WTC11 (cell line): ENCODE measurements around the gene GPR183. TPM values are rescaled to one million over a fixed set of nuclear protein-coding genes. Genes with fewer than 3 reads are reported as not detected.

Experiments
- ATAC-seq: fragments of 200-7000 bp; cut with Tn5 transposase; 2 replicates; pipeline ENCODE4 v1.10.0; 2021; ENCODE audit warnings: mild to moderate bottlenecking, moderate library complexity
- CTCF ChIA-PET: fragments of 300-600 bp; sonication (Branson Sonifier 250); formaldehyde crosslinking; loops from one replicate; lab custom pipeline; 2021; ENCODE audit warnings: antibody characterized with exemption; lab: Charles Lee
- POLR2A ChIA-PET: fragments of 350-600 bp; sonication (Branson Sonifier 250); formaldehyde crosslinking; loops from one replicate; lab custom pipeline; 2021; ENCODE audit warnings: antibody characterized with exemption; lab: Charles Lee
- DNase-seq: peaks from one replicate; pipeline ENCODE4 v3.0.0; 2021; ENCODE audit warnings: low spot score
- H3K27ac Mint-ChIP-seq: 2 replicates; pipeline ENCODE4 v1.8.0; 2021; ENCODE audit warnings: mixed read lengths
- H3K27me3 Mint-ChIP-seq: 2 replicates; pipeline ENCODE4 v1.8.0; 2021; ENCODE audit warnings: low read depth, mild to moderate bottlenecking, moderate library complexity, mixed read lengths
- H3K36me3 Mint-ChIP-seq: 2 replicates; pipeline ENCODE4 v1.8.0; 2021; ENCODE audit warnings: mixed read lengths
- H3K4me1 Mint-ChIP-seq: 2 replicates; pipeline ENCODE4 v1.8.0; 2022; ENCODE audit warnings: mixed read lengths
- H3K4me3 Mint-ChIP-seq: 2 replicates; pipeline ENCODE4 v1.8.0; 2021; ENCODE audit warnings: mild to moderate bottlenecking, moderate library complexity, mixed read lengths
- H3K9me3 Mint-ChIP-seq: 2 replicates; pipeline ENCODE4 v1.8.0; 2021; ENCODE audit warnings: mixed read lengths
- ATF6 ChIP-seq: sonication (generic); formaldehyde crosslinking; IDR thresholded peaks from 2 replicates; pipeline ENCODE4 v1.8.1; 2023; ENCODE audit warnings: mild to moderate bottlenecking, missing genetic modification reagents
- CREB1 ChIP-seq: sonication (generic); formaldehyde crosslinking; IDR thresholded peaks from 2 replicates; pipeline ENCODE4 v1.8.0; 2023; ENCODE audit warnings: mild to moderate bottlenecking, missing genetic modification reagents
- FOXK1 ChIP-seq: sonication (generic); formaldehyde crosslinking; IDR thresholded peaks from 2 replicates; pipeline ENCODE4 v1.8.0; 2022; ENCODE audit warnings: mild to moderate bottlenecking, moderate library complexity, missing genetic modification reagents
- GABPB1 ChIP-seq: sonication (generic); formaldehyde crosslinking; IDR thresholded peaks from 2 replicates; pipeline ENCODE4 v1.8.1; 2023; ENCODE audit warnings: mild to moderate bottlenecking, missing genetic modification reagents
- NR3C1 ChIP-seq: sonication (generic); formaldehyde crosslinking; conservative IDR thresholded peaks from 2 replicates; pipeline ENCODE4 v1.8.1; 2023; ENCODE audit warnings: low read depth, mild to moderate bottlenecking, missing genetic modification reagents
- SOX15 ChIP-seq: fragments of 250-450 bp; sonication (Bioruptor Pico); IDR thresholded peaks from 2 replicates; pipeline ENCODE4 v1.9.0; 2021; ENCODE audit warnings: mild to moderate bottlenecking
- SP1 ChIP-seq: sonication (generic); formaldehyde crosslinking; conservative IDR thresholded peaks from 2 replicates; pipeline ENCODE4 v1.8.1; 2022; ENCODE audit warnings: missing genetic modification reagents
- TP53 ChIP-seq: sonication (generic); formaldehyde crosslinking; IDR thresholded peaks from 2 replicates; pipeline ENCODE4 v1.8.1; 2023; ENCODE audit warnings: mild to moderate bottlenecking, missing genetic modification reagents
- ZSCAN18 ChIP-seq: fragments of 250-450 bp; sonication (Bioruptor Pico); IDR thresholded peaks from 2 replicates; pipeline ENCODE4 v2.1.2; 2022; ENCODE audit warnings: mild to moderate bottlenecking, moderate library complexity
- total RNA-seq: library from RNA; stranded (reverse); gene quantifications from 3 replicates; pipeline ENCODE4 v1.2.3, GENCODE V29; 2021
- TF ChIP-seq, protein P1 (sequence below): sonication (generic); formaldehyde crosslinking; IDR thresholded peaks from 2 replicates; pipeline ENCODE4 v1.8.0; 2023; ENCODE audit warnings: missing genetic modification reagents, mild to moderate bottlenecking, borderline replicate concordance
- TF ChIP-seq, protein P2 (sequence below): sonication (generic); formaldehyde crosslinking; conservative IDR thresholded peaks from 2 replicates; pipeline ENCODE4 v1.8.1; 2023; ENCODE audit warnings: mild to moderate bottlenecking, low read depth, missing genetic modification reagents, moderate library complexity
- TF ChIP-seq, protein P3 (sequence below): sonication (generic); formaldehyde crosslinking; IDR thresholded peaks from 2 replicates; pipeline ENCODE4 v1.8.1; 2022; ENCODE audit warnings: low read depth, mild to moderate bottlenecking, moderate library complexity, missing genetic modification reagents, borderline replicate concordance

Gene GPR183
- total RNA-seq, 1 experiment from 2014 or later, result 0.13 TPM

DNA sequence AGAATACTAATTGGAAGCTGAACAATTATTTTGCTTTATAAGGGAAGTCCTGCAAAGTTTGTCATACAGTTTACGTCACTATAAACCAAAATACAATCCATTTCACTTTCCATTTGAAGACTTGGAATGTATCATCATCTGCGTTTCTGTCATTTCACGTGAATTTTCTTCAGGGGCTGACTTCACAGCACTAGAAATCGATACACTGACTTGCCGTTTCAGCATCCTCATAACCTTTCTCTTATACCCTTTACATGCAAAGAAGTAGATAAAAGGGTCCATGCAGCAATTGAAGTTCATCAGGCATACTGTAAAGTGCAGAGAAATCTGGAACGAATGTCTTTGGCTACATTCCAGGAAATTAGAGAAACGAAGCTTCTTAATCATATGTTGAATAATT lies 12.2 kb downstream of the GPR183 start (continued):
- TF ChIP-seq ATF6 (CRISPR knock-in tag), result no peak
- TF ChIP-seq NR3C1 (CRISPR knock-in tag), result no peak
- TF ChIP-seq FOXK1, result no peak
- TF ChIP-seq, protein P1, sequence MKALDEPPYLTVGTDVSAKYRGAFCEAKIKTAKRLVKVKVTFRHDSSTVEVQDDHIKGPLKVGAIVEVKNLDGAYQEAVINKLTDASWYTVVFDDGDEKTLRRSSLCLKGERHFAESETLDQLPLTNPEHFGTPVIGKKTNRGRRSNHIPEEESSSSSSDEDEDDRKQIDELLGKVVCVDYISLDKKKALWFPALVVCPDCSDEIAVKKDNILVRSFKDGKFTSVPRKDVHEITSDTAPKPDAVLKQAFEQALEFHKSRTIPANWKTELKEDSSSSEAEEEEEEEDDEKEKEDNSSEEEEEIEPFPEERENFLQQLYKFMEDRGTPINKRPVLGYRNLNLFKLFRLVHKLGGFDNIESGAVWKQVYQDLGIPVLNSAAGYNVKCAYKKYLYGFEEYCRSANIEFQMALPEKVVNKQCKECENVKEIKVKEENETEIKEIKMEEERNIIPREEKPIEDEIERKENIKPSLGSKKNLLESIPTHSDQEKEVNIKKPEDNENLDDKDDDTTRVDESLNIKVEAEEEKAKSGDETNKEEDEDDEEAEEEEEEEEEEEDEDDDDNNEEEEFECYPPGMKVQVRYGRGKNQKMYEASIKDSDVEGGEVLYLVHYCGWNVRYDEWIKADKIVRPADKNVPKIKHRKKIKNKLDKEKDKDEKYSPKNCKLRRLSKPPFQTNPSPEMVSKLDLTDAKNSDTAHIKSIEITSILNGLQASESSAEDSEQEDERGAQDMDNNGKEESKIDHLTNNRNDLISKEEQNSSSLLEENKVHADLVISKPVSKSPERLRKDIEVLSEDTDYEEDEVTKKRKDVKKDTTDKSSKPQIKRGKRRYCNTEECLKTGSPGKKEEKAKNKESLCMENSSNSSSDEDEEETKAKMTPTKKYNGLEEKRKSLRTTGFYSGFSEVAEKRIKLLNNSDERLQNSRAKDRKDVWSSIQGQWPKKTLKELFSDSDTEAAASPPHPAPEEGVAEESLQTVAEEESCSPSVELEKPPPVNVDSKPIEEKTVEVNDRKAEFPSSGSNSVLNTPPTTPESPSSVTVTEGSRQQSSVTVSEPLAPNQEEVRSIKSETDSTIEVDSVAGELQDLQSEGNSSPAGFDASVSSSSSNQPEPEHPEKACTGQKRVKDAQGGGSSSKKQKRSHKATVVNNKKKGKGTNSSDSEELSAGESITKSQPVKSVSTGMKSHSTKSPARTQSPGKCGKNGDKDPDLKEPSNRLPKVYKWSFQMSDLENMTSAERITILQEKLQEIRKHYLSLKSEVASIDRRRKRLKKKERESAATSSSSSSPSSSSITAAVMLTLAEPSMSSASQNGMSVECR, result no peak
- no peak for TF ChIP-seq GABPB1 (CRISPR knock-in tag)
- no peak for TF ChIP-seq TP53 (CRISPR knock-in tag)
- no peak for TF ChIP-seq SP1
- TF ChIP-seq SOX15 (CRISPR knock-in tag), result no peak
- no peak for TF ChIP-seq ZSCAN18 (CRISPR knock-in tag)

DNA sequence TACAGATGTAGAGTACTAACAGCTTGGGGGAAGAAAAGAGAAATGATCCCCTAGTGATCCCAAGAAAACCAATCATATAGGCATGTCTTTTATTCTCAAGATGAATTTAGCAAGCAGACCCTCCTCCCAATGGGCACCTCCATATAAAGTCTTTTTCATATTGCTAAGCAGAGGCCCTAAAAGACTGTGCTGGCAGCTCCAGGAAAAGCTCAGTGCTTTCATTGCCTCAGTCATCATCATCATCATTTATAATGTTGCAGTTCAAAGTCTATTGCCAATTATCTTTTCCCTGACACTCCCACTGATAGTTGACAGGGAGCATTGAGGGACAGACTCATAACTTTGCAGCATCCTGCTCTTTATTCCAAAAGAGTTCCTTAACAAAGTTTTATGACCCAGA lies 13.0 kb downstream of the GPR183 start:
- Mint-ChIP-seq H3K4me3 (no peak overlapping the region), H3K4me1 (peaks cover 2% of the 10 kb centered on the region; the same call in 1 of the 2 replicates), H3K27me3 (no peaks in the 10 kb centered on the region), H3K27ac (no peak overlapping the region), H3K36me3 (no peaks in the 10 kb centered on the region), H3K9me3 (no peaks in the 10 kb centered on the region)
- ChIA-PET POLR2A (interaction anchor here (0.6 kb wide), 1 partner anchor 655 kb away, joined by 5 read pairs; no protein-coding TSS in a partner anchor), CTCF (no interaction called here)
- TF ChIP-seq, protein P2, sequence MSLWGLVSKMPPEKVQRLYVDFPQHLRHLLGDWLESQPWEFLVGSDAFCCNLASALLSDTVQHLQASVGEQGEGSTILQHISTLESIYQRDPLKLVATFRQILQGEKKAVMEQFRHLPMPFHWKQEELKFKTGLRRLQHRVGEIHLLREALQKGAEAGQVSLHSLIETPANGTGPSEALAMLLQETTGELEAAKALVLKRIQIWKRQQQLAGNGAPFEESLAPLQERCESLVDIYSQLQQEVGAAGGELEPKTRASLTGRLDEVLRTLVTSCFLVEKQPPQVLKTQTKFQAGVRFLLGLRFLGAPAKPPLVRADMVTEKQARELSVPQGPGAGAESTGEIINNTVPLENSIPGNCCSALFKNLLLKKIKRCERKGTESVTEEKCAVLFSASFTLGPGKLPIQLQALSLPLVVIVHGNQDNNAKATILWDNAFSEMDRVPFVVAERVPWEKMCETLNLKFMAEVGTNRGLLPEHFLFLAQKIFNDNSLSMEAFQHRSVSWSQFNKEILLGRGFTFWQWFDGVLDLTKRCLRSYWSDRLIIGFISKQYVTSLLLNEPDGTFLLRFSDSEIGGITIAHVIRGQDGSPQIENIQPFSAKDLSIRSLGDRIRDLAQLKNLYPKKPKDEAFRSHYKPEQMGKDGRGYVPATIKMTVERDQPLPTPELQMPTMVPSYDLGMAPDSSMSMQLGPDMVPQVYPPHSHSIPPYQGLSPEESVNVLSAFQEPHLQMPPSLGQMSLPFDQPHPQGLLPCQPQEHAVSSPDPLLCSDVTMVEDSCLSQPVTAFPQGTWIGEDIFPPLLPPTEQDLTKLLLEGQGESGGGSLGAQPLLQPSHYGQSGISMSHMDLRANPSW (CRISPR knock-in tag), result no peak
- TF ChIP-seq ZSCAN18 (CRISPR knock-in tag), result no peak
- DNase-seq (no peak), ATAC-seq (no peak)

DNA sequence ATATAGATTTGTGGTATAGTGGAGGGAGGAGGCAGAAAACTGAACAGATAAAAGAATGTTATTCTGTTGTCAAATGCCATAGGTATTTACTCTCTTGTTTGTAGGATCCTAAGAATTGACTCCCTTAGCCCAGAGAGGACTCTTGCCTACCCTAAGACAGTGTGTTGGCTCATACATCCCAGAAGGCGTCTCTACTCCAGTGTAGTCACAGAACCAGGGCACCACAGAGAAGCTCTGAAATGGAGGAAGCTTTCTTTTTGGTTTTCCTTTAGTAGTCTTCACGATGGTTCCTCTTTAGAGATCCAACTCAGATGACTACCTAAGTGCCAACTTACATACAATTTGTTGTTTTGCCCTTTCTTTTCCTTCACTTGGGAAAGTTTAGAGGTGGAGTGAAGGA lies 14.0 kb downstream of the GPR183 start:
- no peaks in the 10 kb centered on the region for H3K4me1 Mint-ChIP-seq
- POLR2A ChIA-PET, result no interaction called here
- H3K9me3 Mint-ChIP-seq, result no peaks in the 10 kb centered on the region
- H3K36me3 Mint-ChIP-seq, result no peaks in the 10 kb centered on the region
- DNase-seq (no peak), ATAC-seq (no peak)
- no peaks in the 10 kb centered on the region for H3K27me3 Mint-ChIP-seq
- H3K27ac Mint-ChIP-seq, result no peak overlapping the region
- CTCF ChIA-PET, result no interaction called here
- H3K4me3 Mint-ChIP-seq, result no peak overlapping the region
- TF ChIP-seq, protein P2 (CRISPR knock-in tag), result no peak
- TF ChIP-seq, protein P3, sequence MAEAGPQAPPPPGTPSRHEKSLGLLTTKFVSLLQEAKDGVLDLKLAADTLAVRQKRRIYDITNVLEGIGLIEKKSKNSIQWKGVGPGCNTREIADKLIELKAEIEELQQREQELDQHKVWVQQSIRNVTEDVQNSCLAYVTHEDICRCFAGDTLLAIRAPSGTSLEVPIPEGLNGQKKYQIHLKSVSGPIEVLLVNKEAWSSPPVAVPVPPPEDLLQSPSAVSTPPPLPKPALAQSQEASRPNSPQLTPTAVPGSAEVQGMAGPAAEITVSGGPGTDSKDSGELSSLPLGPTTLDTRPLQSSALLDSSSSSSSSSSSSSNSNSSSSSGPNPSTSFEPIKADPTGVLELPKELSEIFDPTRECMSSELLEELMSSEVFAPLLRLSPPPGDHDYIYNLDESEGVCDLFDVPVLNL, result no peak
- TF ChIP-seq CREB1 (CRISPR knock-in tag), result no peak
